T-helper 2 cell (primary cell): Measurements from ENCODE around the gene MSRB3.
"Not testable (repeated sequence)": the region's sequence is repeated elsewhere in the genome, so short reads cannot be mapped to it uniquely, and the experiment has no call there.

ENCODE experiments used
- DNase-seq, 5 experiments: peaks; one replicate each; pipeline versions ENCODE4 v3.0.0 to v3.0.0-alpha.2; 2012 to 2022

The MSRB3 gene

DNA sequence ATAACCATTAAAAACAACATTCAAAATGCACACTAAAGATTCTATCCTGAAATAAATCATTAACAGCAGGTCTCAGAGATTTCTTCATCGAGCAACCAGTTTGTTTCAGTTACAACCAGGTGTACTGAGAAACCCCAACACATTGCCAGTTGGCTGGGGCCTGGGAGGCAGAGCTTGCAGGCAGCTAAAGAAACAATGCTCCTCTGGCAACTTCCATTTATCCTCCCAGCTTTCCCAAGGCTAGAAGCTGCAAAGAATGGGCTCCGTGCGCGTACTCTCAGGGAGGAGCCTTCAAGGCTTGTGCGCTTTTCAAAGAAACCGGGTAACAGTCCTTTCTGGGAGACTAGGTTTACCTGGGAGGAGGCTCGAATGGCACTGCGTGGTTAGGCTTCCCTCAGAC, 181.6 kb downstream of the MSRB3 start:
- DNase-seq, result no peak

- no peak for DNase-seq
Measured at GRCh38 chr12:65461017-65461416, 182.5 kb downstream of the MSRB3 start.

GRCh38 chr12:65462484-65462883, 184.0 kb downstream of the MSRB3 start:
- no peak for DNase-seq

DNA sequence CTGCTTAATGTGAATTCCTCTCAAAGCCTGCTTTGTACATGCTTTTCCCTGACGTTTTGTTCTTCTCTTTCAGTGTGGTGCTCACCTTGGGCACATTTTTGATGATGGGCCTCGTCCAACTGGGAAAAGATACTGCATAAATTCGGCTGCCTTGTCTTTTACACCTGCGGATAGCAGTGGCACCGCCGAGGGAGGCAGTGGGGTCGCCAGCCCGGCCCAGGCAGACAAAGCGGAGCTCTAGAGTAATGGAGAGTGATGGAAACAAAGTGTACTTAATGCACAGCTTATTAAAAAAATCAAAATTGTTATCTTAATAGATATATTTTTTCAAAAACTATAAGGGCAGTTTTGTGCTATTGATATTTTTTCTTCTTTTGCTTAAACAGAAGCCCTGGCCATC, 184.6 kb downstream of the MSRB3 start:
- no peak for DNase-seq

- no peak for DNase-seq
Measured at GRCh38 chr12:65463611-65464010, 185.1 kb downstream of the MSRB3 start.

DNA sequence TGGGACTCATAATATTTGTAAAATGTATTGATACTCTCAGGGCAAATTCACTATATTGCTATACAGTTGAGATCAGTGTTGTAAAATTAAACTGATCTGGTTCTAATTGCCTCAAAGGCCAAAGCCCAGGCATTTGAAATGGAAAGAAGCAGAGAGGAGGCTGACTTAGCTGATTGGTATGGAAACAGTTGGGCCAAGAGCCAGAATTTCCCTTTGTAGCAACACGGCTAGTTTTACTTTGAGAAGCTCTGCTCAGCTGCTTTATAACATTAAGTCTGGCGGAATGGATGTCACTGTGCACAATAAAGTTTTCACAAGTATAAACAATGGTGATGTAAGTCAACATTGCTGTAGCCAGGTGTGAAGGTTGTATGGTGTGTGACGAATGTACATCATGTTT, 186.4 kb downstream of the MSRB3 start:
- DNase-seq, result no peak

GRCh38 chr12:65465766-65466547, 187.5 kb downstream of the MSRB3 start:
- no peak for DNase-seq

DNA sequence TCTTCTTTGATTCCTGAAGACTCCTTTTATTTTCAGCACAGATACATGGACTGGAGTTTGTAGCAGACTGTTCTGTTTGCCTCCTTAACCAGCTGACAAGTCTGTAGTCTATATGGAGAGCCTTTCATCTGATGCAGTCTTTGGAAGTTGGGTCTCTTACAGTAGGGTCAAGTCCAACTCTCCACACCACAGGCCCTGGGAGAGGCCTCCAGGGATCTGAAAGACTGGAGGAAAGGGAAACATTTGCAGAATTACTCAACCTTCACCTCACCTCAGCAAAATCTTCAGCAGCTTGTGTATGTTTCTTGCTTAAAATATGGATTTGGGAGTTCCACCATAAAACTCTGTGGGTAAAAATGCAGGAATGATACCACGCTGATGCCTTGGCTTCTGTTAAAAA, 188.4 kb downstream of the MSRB3 start:
- DNase-seq, result no peak

- no peak for DNase-seq
Measured at GRCh38 chr12:65470256-65470655, 191.8 kb downstream of the MSRB3 start.

- no peak for DNase-seq
Measured at GRCh38 chr12:65472079-65472478, 193.6 kb downstream of the MSRB3 start.

DNA sequence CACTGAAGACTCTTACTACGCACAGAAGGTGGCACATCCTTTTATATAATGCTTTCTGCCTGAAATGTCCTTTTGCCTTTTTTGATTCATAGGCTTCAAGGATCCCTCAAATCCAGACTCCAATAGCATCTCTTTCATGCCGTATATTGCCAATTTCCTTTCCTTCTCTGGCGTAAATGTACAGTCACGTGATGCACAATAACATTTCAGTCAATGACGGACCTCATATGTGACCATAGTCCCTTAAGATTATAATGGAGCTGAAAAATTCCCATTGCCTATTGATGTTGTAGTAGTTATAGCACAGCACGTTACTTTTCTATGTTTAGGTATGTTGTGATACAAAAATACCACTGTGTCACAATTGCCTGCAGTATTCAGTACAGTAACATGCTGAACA, 196.3 kb downstream of the MSRB3 start:
- DNase-seq, result no peak

- DNase-seq, result no peak
Measured at GRCh38 chr12:65477721-65478120, 199.2 kb downstream of the MSRB3 start.

GRCh38 chr12:65483891-65484516, 205.5 kb downstream of the MSRB3 start:
- not testable (repeated sequence) for DNase-seq

DNA sequence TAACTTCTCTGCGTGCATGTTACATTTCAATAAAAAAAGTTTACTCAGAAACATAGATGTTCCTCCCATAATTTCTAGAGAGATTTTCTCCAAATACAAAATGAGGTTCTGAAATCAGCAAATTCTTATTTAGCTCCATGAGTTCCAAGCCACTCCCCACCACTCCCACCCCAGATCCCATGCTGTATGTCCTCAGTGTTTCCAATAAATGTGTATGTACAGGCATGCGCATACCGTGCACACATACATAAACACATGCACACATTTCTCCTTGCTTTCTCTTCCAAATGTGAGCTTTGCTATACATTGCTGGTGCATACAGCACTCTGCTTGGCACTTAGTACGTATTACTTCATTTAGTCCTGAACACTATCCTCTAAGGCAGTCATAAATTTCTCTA, 209.7 kb downstream of the MSRB3 start:
- DNase-seq, result no peak

DNA sequence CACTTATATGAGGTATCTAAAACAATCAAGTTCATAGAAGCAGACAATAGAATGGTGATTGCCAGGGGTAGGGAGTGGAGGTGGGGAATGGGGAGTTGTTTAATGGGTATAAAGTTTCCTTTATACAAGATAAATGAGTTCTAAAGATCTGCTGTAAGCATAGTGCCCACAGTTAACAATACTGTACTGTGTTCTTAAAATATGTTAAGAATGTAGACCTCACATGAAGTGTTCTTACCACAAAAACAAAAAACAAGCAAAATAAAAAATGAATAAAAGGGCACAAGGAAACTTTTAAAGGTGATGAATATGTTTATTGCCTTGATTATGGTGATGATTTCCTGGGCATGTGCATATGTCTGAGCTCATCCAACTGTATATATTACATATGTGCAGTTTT, 211.8 kb downstream of the MSRB3 start:
- DNase-seq, result no peak

- no peak for DNase-seq
Measured at GRCh38 chr12:65492998-65493912, 214.8 kb downstream of the MSRB3 start.

- no peak for DNase-seq
Measured at GRCh38 chr12:65493913-65494245, 215.4 kb downstream of the MSRB3 start.

DNA sequence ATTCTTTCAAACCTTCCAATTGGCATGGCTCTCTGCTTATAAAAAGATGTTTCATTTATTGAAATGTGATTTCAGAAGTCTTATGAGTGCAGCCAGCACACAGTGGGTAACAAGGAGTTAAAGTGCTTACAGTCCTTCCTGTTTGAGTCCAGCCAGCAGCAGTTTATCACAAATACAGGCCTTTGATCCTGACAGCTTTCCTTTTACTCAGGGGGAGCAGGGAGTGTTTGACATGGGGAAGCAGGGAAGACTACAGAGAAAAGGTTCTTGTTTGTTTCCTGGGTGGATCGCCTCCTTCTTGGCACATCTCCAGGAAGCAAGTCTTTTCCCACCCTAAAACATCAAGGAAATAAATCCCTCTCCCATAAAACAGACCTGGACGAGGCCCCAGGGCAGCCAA, 216.1 kb downstream of the MSRB3 start:
- DNase-seq, result no peak

- no peak for DNase-seq
Measured at GRCh38 chr12:65495233-65495632, 216.8 kb downstream of the MSRB3 start.

GRCh38 chr12:65496617-65497016, 218.1 kb downstream of the MSRB3 start:
- DNase-seq, result no peak

DNA sequence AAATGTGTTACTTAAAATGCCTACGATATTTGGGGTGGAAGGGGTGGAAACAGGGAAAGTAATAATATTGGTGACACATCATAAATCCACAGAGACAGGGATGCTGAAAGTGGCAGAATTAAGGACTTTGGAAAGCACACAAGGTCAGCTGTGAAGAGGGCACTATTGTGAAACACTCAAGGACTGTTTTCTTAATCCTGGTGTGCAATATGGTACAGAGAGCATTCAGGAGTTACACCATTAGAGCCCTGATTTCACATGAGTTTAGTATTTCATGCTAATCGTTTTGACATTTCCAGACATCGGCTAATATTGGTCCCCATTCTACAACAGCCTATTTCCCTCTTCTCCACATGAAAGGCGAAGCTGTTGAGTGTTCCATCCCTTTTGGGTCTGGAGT, 219.2 kb downstream of the MSRB3 start:
- no peak for DNase-seq

GRCh38 chr12:65499167-65499566, 220.7 kb downstream of the MSRB3 start:
- DNase-seq, result no peak

GRCh38 chr12:65500091-65500900, 221.8 kb downstream of the MSRB3 start:
- no peak for DNase-seq
